ENCODE results near the gene DCTN4. TPM values are rescaled to one million over a fixed set of nuclear protein-coding genes. Genes with fewer than 3 reads are reported as not detected.

DCTN4 gene
- total RNA-seq, 4 donors from 2014 or later = 50.1 to 73.1 (median 57.5) TPM

- H3K4me3 ChIP-seq (ENCODE audit: low read depth, poor library complexity, severe bottlenecking) = no peak overlapping the region
- intact Hi-C loops (cut with DNase I; ENCODE audit: low total_unique reads) = no loop called here
- no peak for TF ChIP-seq POLR2A (IDR thresholded peaks at IDR 0.05)
- DNase-seq (ENCODE audit: low spot score in 2 of 2) = no peak
Measured at GRCh38 chr5:150791536-150791935, 32.7 kb upstream of the DCTN4 start.

GRCh38 chr5:150789943-150790611 lies 31.3 kb upstream of the DCTN4 start:
- intact Hi-C loops (cut with DNase I; ENCODE audit: low total_unique reads) = no loop called here
- 33 to 37% methylated on average over 7 of the region's 7 CpGs for WGBS, 2 donors
- DNase-seq (ENCODE audit: low spot score in 2 of 2) = peak in 1 of 2 donors; percentile 54
- H3K4me3 ChIP-seq (ENCODE audit: low read depth, poor library complexity, severe bottlenecking) = no peak overlapping the region
- TF ChIP-seq CTCF (IDR thresholded peaks at IDR 0.05) (no peak), POLR2A (IDR thresholded peaks at IDR 0.05) (no peak)

- DNase-seq (ENCODE audit: low spot score in 2 of 2) = no peak
- intact Hi-C loops (cut with DNase I; ENCODE audit: low total_unique reads) = no loop called here
Measured at GRCh38 chr5:150789450-150789849, 30.6 kb upstream of the DCTN4 start.

GRCh38 chr5:150788977-150789376 lies 30.2 kb upstream of the DCTN4 start:
- DNase-seq (ENCODE audit: low spot score in 2 of 2) = no peak
- H3K4me3 ChIP-seq (ENCODE audit: low read depth, poor library complexity, severe bottlenecking) = no peak overlapping the region
- no peak for TF ChIP-seq POLR2A (IDR thresholded peaks at IDR 0.05)
- no peak for TF ChIP-seq CTCF (IDR thresholded peaks at IDR 0.05)
- intact Hi-C loops (cut with DNase I; ENCODE audit: low total_unique reads) = no loop called here

More at GRCh38 chr5:150789450-150789849, 30.6 kb upstream of the DCTN4 start:
- no peak overlapping the region for H3K4me3 ChIP-seq (ENCODE audit: low read depth, poor library complexity, severe bottlenecking)
- no peak for TF ChIP-seq CTCF (IDR thresholded peaks at IDR 0.05)
- TF ChIP-seq POLR2A (IDR thresholded peaks at IDR 0.05) = no peak
- WGBS, 2 donors = 76 to 80% methylated on average over 6 of the region's 6 CpGs

GRCh38 chr5:150787656-150788055 lies 28.8 kb upstream of the DCTN4 start:
- TF ChIP-seq POLR2A (IDR thresholded peaks at IDR 0.05) = no peak
- TF ChIP-seq CTCF (IDR thresholded peaks at IDR 0.05) = no peak
- DNase-seq (ENCODE audit: low spot score in 2 of 2) = no peak
- 58 to 71% methylated on average over 1 of the region's 1 CpG for WGBS, 2 donors
- intact Hi-C loops (cut with DNase I; ENCODE audit: low total_unique reads) = no loop called here
- no peak overlapping the region for H3K4me3 ChIP-seq (ENCODE audit: low read depth, poor library complexity, severe bottlenecking)

GRCh38 chr5:150786876-150787275 lies 28.1 kb upstream of the DCTN4 start:
- DNase-seq (ENCODE audit: low spot score in 2 of 2) = no peak
- no peak overlapping the region for H3K4me3 ChIP-seq (ENCODE audit: low read depth, poor library complexity, severe bottlenecking)
- TF ChIP-seq POLR2A (IDR thresholded peaks at IDR 0.05) (no peak), CTCF (IDR thresholded peaks at IDR 0.05) (no peak)
- 94 to 100% methylated on average over 1 of the region's 1 CpG for WGBS, 2 donors
- intact Hi-C loops (cut with DNase I; ENCODE audit: low total_unique reads) = no loop called here
